BJ (cell line): Measurements from ENCODE around the gene KLC1. TPM values are rescaled to one million over a fixed set of nuclear protein-coding genes. Genes with fewer than 3 reads are reported as not detected.

Experiments used
- CTCF ChIA-PET: fragments of 350-600 bp; formaldehyde crosslinking; extraction: SDS; loops from one replicate; lab custom pipeline; 2021; ENCODE audit warnings: antibody characterized with exemption, inconsistent platforms; lab: Yijun Ruan, JAX
- POLR2A ChIA-PET: fragments of 300-600 bp; sonication (Branson Sonifier 250); formaldehyde crosslinking; extraction: SDS; loops from one replicate; lab custom pipeline; 2021; ENCODE audit warnings: antibody characterized with exemption; lab: Charles Lee
- DNase-seq: peaks from one replicate; pipeline ENCODE4 v3.0.0-alpha.2; 2011; ENCODE audit warnings: low read depth
- H3K27me3 ChIP-seq: 2 replicates; pipeline ENCODE4 v1.6.0; 2011; ENCODE audit warnings: low read length; ENCODE audit not compliant: control insufficient read depth, insufficient read depth
- H3K36me3 ChIP-seq: 2 replicates; pipeline ENCODE4 v1.5.1; 2011; ENCODE audit warnings: low read length; ENCODE audit not compliant: control insufficient read depth, insufficient read depth
- H3K4me3 ChIP-seq: 2 replicates; pipeline ENCODE4 v1.5.1; 2011; ENCODE audit warnings: low read depth, mild to moderate bottlenecking, control low read depth, low read length
- polyA plus RNA-seq: library from polyadenylated mRNA; depleted of rRNA; stranded (reverse); fragments of >200 nt; gene quantifications from 2 replicates; pipeline ENCODE4 v1.2.3, GENCODE V29; 2011
- TF ChIP-seq, protein P1 (sequence below): IDR thresholded peaks from 2 replicates; pipeline ENCODE4 v1.5.1; 2011; ENCODE audit warnings: low read depth, mild to moderate bottlenecking, control low read depth, inconsistent platforms, low read length, moderate library complexity; ENCODE audit not compliant: insufficient read depth

KLC1 gene
- polyA plus RNA-seq, 1 experiment = 112 TPM

DNA sequence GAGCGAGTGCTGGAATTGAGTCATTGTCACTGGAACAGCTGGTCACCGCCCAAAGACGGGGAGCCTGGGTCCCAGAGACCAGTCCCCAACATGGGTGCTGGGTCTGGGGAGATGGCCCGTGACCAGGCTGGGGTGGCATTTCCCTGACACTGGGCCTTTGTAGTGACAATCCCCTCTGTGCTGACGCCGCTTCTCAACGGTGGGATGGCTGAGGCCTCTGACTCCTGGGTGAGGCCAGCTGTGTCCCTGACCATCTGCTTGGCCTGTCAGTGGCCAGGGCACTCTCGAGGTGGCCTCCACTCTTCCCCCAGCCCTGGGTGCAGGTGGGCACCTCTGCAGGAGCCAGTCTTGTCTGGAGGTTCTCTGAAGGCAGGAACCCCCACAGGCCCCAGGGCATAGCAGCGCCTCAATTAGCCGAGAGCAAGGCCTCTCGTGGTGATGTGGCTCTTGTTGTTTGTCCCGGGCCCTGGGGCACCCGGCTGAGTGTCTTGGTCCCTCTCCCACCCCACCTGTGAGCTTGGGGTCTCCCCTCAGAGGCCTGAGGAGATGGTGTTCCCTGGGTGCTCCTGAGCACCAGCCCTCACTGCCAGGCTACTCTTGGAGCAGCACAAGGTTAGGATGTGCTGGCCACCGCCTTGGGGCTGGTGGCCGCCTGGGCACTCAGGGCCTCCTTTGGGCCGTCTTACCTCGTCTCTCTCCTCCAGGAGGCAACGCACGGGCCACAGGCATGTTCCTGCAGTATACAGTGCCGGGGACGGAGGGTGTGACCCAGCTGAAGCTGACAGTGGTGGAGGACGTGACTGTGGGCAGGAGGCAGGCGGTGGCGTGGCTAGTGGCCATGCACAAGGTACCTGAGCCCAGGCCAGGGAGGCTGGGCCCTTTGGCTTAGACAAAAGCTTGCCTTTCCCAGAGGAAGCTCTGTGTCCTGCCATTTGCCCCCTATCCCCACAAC lies 103.2 kb downstream of the KLC1 start:
- Histone ChIP-seq H3K4me3 (no peak overlapping the region), H3K27me3 (no peaks in the 10 kb centered on the region), H3K36me3 (peaks cover 32% of the 10 kb centered on the region)
- TF ChIP-seq, protein P1, sequence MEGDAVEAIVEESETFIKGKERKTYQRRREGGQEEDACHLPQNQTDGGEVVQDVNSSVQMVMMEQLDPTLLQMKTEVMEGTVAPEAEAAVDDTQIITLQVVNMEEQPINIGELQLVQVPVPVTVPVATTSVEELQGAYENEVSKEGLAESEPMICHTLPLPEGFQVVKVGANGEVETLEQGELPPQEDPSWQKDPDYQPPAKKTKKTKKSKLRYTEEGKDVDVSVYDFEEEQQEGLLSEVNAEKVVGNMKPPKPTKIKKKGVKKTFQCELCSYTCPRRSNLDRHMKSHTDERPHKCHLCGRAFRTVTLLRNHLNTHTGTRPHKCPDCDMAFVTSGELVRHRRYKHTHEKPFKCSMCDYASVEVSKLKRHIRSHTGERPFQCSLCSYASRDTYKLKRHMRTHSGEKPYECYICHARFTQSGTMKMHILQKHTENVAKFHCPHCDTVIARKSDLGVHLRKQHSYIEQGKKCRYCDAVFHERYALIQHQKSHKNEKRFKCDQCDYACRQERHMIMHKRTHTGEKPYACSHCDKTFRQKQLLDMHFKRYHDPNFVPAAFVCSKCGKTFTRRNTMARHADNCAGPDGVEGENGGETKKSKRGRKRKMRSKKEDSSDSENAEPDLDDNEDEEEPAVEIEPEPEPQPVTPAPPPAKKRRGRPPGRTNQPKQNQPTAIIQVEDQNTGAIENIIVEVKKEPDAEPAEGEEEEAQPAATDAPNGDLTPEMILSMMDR = no peak
- POLR2A ChIA-PET = no interaction called here
- DNase-seq = no peak
- CTCF ChIA-PET = interaction anchor here (1.3 to 1.4 kb wide), 2 partner anchors 9 kb away, joined by 3 to 6 read pairs; no protein-coding TSS in a partner anchor

DNA sequence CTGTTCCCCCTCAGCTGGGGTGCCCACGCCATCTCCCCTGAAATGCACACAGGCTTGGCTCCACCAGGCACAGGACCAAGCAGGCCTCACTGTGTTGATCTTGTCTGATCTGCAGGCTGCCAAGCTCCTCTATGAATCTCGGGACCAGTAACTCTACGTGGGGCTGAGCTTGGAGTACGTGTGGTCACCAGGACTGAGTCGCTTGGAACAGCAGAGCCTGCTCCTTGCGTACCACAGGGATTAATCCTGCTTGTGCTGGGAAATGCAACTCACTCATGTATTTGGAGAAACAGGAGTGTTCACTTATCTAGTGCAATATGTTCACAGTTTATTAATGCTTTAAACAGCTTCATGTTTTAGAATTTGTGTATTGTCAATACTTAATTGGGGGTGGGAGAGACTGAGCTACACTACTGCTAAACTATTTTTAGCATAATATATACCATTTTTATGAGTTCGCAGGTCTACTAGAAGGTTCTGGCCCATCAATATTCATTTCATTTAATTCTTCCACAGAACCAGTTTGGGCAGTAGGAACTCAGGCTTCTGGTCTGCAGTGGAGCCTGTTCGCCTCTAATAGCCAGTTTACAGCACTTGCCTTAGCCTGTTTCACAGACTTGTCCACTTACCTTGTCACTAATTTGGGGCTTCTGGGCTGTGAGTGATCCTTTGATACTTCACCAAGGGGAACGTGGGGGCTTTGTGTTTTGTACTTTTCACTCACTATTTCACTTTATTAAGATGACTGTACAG lies 104.0 kb downstream of the KLC1 start:
- Histone ChIP-seq H3K36me3 (peaks cover 29% of the 10 kb centered on the region), H3K4me3 (no peak overlapping the region), H3K27me3 (no peaks in the 10 kb centered on the region)
- ChIA-PET POLR2A (no interaction called here), CTCF (interaction anchor here (1.3 to 1.4 kb wide), 2 partner anchors 8 to 10 kb away, joined by 3 to 6 read pairs; no protein-coding TSS in a partner anchor)
- DNase-seq = no peak
- TF ChIP-seq, protein P1 = no peak

DNA sequence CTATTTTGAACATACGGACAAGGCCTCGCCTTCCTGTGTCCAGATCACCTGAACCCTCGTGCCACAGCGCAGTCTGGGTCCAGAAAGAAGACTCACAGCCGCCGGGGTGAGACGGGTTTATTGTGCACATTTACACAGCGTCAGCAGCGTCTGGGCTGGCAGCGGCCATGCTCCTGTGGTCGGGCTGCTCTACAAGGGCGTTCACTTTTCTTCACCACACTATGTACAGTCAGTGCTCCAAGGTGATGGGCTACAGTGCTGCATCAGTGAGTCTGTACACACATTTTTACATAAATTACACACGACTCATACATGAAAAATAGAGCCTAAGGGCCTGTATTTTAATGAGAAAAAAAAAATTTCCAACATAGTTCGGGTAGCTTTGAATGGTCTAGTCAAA lies 104.6 kb downstream of the KLC1 start:
- DNase-seq = no peak
- CTCF ChIA-PET = no interaction called here

DNA sequence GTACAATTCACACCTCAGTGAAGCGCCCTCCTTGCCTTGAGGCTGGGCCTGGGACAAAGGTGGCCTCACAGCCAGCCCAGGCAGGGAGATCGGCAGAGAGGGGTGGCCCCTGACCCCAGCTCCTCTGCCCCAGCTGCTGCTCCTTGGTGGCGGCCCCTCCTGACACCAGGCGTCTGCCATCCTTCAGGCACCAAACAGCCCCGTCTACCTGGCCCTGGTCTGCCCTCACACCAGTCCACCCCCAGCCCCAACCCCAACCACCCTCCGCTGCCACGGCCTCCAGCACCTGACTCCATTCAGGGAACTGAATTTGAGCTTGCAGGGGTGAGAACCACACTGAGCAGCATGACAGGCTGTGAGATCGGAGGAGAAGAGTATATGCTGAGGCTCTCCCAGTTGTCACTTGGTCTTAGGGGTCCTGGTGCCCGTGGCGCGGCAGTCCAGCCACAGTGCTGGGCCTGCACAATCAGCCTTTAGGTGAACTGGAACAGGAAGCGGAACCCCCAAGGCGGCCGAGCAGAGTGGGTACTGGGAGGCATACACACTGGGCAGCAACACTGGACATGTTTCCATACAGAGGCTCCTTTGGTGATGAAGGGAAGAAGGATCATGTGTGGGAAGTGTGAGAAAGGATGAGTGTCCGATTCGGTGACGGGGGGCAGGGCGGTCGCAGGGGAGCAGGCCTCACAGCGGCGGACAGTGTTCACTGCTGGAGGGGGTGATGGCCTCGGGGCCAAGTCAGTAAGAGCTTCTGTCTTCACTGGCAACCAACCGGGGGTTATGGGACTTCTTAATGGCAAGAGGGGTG lies 105.3 kb downstream of the KLC1 start:
- TF ChIP-seq, protein P1 = no peak
- H3K4me3 ChIP-seq = no peak overlapping the region
- no peak for DNase-seq
- H3K36me3 ChIP-seq = peaks cover 22% of the 10 kb centered on the region
- ChIA-PET POLR2A (no interaction called here), CTCF (no interaction called here)
- no peaks in the 10 kb centered on the region for H3K27me3 ChIP-seq

More for the DNA sequence above, 104.6 kb downstream of the KLC1 start:
- no peak overlapping the region for H3K4me3 ChIP-seq
- TF ChIP-seq, protein P1 = no peak
- H3K27me3 ChIP-seq = no peaks in the 10 kb centered on the region
- peaks cover 26% of the 10 kb centered on the region for H3K36me3 ChIP-seq
- POLR2A ChIA-PET = no interaction called here
